ENCODE results near the gene LMX1B.

LMX1B gene

DNA sequence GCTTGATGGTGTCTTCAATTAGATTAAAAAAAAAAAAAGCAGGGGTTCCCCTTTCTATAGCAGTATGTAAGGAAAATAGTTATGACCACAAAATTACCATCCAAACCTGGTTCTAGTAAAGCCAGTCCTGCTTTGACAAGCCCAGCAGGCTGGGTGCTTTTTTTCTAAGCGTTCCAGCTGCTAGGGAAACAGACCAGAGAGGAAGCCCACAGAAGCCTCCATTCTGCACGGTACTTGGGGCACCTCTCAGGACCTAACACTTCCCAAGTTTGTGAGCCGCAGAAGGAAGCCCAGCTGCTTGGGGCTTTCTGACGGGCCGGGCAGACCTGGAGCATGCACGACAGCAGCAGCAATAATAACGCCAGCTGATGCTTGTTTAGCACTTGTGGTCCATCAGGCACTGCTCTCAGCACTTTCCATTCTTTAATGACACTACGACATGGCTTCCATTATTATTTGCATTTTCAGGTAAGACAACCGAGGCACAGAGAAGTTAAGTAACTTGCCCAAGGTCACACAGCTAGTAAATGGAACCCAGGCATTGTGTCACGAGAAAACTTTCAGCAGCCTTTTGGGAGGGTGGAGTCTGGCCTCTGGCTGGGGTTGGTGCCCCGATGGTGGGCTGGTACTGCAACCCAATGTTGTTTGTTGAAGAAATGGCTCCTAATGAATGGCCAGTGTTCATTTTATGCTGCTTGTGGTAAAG is 15.4 kb downstream of the LMX1B start:
- H3K4me1 ChIP-seq, result no peaks in the 10 kb centered on the region
- no peak for DNase-seq
- H3K9me3 ChIP-seq, result no peaks in the 10 kb centered on the region
- H3K36me3 ChIP-seq, result no peaks in the 10 kb centered on the region
- TF ChIP-seq, protein P1, sequence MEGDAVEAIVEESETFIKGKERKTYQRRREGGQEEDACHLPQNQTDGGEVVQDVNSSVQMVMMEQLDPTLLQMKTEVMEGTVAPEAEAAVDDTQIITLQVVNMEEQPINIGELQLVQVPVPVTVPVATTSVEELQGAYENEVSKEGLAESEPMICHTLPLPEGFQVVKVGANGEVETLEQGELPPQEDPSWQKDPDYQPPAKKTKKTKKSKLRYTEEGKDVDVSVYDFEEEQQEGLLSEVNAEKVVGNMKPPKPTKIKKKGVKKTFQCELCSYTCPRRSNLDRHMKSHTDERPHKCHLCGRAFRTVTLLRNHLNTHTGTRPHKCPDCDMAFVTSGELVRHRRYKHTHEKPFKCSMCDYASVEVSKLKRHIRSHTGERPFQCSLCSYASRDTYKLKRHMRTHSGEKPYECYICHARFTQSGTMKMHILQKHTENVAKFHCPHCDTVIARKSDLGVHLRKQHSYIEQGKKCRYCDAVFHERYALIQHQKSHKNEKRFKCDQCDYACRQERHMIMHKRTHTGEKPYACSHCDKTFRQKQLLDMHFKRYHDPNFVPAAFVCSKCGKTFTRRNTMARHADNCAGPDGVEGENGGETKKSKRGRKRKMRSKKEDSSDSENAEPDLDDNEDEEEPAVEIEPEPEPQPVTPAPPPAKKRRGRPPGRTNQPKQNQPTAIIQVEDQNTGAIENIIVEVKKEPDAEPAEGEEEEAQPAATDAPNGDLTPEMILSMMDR (IDR thresholded peaks at IDR 0.05; ENCODE audit: low read depth, low read length), result no peak
- peaks cover 92% of the 10 kb centered on the region for H3K27me3 ChIP-seq
- H3K4me3 ChIP-seq (ENCODE audit: low read depth, low read length), result no peak overlapping the region

DNA sequence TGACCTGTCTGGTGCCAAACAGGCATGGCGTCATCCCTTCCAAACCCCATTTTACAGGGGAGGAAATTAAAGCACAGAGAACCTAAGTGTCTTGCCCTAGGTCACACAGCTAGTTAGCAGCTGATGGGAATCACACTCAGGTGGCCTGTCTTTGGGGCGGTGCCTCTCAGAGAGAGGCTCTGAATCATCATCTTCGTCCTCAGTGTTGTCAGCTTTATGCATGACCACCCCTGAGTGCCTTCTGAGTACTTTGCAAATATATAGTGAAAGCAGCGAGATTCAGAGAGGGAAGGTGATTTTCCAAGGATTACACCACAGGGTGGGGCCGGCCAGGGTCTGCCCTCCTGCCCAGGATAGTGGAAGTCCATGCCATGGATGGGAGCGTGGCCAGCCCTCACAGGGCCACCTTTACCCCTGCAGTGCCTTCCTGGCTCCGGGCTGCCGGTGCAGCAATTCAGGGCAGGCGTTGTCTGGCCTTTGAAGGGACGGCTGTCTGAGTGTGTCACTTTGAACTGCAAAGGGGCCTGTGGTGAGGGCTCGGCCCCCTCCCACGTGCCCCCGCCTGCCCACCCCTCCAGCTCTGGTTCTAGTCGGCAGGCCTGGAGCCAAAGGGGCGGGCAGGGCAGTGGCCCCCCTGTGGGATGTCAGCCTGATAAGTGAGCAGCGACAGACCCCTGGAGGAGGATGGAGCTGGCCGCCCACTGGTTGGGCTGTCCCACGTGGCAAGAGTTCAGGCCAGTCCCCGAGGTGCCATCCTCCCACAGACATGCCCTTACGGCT is 16.9 kb downstream of the LMX1B start:
- H3K27me3 ChIP-seq, result peaks cover 92% of the 10 kb centered on the region

DNA sequence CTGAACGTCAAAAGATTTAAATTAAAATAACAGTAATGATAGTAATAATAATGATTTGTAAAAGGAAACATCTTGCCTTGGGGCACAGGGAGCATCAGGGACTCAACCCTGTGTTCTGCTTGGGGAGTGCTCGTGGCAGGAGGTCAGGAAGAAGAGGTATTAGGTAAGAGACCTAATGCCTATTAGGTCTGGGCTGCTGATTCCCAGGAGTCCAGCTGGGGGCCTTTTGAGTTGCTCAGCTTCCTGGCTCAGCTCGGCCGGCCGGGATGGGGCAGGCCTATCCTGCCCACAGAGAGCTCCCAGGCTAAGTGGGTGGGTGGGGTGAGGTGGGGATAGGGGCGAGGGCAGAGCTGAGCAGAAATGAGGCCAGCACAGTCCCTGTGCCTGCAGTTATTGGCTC is 17.5 kb downstream of the LMX1B start:
- Histone ChIP-seq H3K27me3 (peaks cover 92% of the 10 kb centered on the region), H3K4me1 (no peaks in the 10 kb centered on the region), H3K9me3 (no peaks in the 10 kb centered on the region), H3K4me3 (ENCODE audit: low read depth, low read length) (no peak overlapping the region), H3K36me3 (no peaks in the 10 kb centered on the region)
- TF ChIP-seq, protein P1 (IDR thresholded peaks at IDR 0.05; ENCODE audit: low read depth, low read length), result no peak
- DNase-seq, result peak; percentile 43

More for the DNA sequence above, 16.9 kb downstream of the LMX1B start:
- Histone ChIP-seq H3K36me3 (no peaks in the 10 kb centered on the region), H3K4me1 (no peaks in the 10 kb centered on the region), H3K9me3 (no peaks in the 10 kb centered on the region), H3K4me3 (ENCODE audit: low read depth, low read length) (no peak overlapping the region; the same call in 1 of the 2 replicates)
- TF ChIP-seq, protein P1 (IDR thresholded peaks at IDR 0.05; ENCODE audit: low read depth, low read length), result no peak
- peak; percentile 60 for DNase-seq

DNA sequence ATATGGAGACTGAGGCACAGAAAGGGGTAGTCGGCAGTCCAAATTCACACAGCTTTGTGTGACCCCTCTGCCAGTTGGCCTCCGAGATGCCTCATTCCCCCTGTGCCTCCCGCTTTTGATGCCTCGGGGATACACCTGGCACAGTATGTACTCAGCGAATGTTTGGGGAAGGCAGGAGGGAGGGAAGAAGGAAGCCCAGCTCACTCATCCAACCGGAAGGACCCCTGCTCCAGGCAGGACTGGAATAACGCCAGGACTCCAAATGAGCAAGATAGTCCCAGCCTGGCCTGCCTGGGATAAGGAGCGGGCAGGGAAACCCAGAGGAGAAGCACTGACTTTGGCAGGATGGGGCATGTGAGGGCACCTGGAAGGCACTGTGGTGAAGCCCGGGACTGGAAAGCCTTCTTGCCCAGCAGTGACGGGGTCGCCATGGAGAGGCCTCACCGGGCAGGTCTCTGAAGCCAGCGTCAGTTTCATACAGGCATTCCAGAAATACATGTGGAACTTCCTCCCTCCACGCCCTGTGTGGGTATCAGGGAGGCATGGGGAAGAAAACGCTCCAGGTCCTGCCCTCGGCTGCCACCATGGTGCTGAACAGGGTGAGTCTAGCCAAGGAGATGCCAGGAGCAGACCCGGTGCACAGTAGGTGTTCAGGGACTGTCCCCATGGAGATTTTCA is 20.3 kb downstream of the LMX1B start:
- Histone ChIP-seq H3K9me3 (no peaks in the 10 kb centered on the region), H3K27me3 (peaks cover 92% of the 10 kb centered on the region)

DNA sequence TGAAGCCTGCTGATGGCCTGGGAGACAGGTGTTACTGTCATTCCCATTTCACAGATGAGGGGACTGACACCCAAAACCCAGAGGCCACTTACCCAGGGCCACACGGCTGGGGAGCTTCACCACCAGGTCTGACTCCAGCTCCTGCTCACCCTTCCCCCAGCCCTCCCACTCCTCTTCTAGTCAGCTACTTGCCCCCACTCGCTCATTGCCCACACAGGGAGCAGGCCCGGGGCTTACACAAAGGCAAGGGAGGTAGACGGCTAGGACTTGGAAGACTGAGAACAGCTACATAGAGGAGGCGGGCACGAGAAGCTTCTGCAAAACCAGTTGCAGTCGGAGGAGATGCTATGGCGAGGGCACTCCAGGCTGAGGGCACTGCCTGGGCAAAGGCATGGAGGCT is 21.3 kb downstream of the LMX1B start:
- Histone ChIP-seq H3K27me3 (peaks cover 92% of the 10 kb centered on the region), H3K4me3 (ENCODE audit: low read depth, low read length) (no peak overlapping the region), H3K4me1 (peaks cover 2% of the 10 kb centered on the region; the same call in 1 of the 2 replicates), H3K9me3 (no peaks in the 10 kb centered on the region), H3K36me3 (no peaks in the 10 kb centered on the region)
- DNase-seq, result no peak
- TF ChIP-seq, protein P1 (IDR thresholded peaks at IDR 0.05; ENCODE audit: low read depth, low read length), result no peak

More for the DNA sequence above, 20.3 kb downstream of the LMX1B start:
- peaks cover 2% of the 10 kb centered on the region; the same call in 1 of the 2 replicates for H3K4me1 ChIP-seq
- TF ChIP-seq, protein P1 (IDR thresholded peaks at IDR 0.05; ENCODE audit: low read depth, low read length), result no peak
- no peaks in the 10 kb centered on the region for H3K36me3 ChIP-seq
- H3K4me3 ChIP-seq (ENCODE audit: low read depth, low read length), result no peak overlapping the region
- DNase-seq, result no peak

Measured in BE2C (cell line).